Tibial nerve (tissue), 4 donors: ENCODE data around the gene OR11H12. TPM values are rescaled to one million over a fixed set of nuclear protein-coding genes. Genes with fewer than 3 reads are reported as not detected.
"Not testable (repeated sequence)": the region's sequence is repeated elsewhere in the genome, so short reads cannot be mapped to it uniquely, and the experiment has no call there.

Experiments used
- DNase-seq, 2 donors: peaks; one replicate each; pipeline ENCODE4 v3.0.0-alpha.2; 2019; ENCODE audit warnings: low spot score in 2 of 2
- H3K27ac ChIP-seq, 4 donors: fragments of 200-600 bp; sonication (generic) in 3 of 4; one replicate each; pipeline ENCODE4 v1.5.1; 2017 to 2019; ENCODE audit warnings: mild to moderate bottlenecking in 1 of 4
- H3K27me3 ChIP-seq, 2 donors: fragments of 200-600 bp; sonication (generic) in 1 of 2; one replicate each; pipeline versions ENCODE4 v1.5.1 to v1.6.0; 2017 to 2019
- H3K36me3 ChIP-seq, 3 donors: fragments of 200-600 bp; sonication (generic); one replicate each; pipeline ENCODE4 v1.5.1; 2018 to 2019
- H3K4me1 ChIP-seq, 4 donors: fragments of 200-600 bp; sonication (generic) in 3 of 4; one replicate each; pipeline ENCODE4 v1.5.1; 2017 to 2019
- H3K4me3 ChIP-seq, 4 donors: fragments of 200-600 bp; sonication (generic) in 3 of 4; one replicate each; pipeline ENCODE4 v1.5.1; 2017 to 2019; ENCODE audit warnings: mild to moderate bottlenecking in 1 of 4, moderate library complexity in 1 of 4
- H3K9me3 ChIP-seq, 4 donors: fragments of 200-600 bp; sonication (generic) in 3 of 4; one replicate each; pipeline ENCODE4 v1.5.1; 2017 to 2019
- WGBS, 2 donors: methylation state at CpG; one replicate each; pipeline ENCODE4 v1.1.5; 2018; 5-methylcytosine and 5-hydroxymethylcytosine counted together
- small RNA-seq: library from RNA; depleted of rRNA; stranded (forward); fragments of <200 nt; gene quantifications from one replicate; pipeline ENCODE3, GENCODE V24; 2016
- total RNA-seq, 4 donors: library from RNA; depleted of rRNA; stranded (reverse); fragments of >200 nt; gene quantifications; one replicate each; pipeline ENCODE4 v1.1.0, GENCODE V29; 2016

Gene OR11H12, protein sequence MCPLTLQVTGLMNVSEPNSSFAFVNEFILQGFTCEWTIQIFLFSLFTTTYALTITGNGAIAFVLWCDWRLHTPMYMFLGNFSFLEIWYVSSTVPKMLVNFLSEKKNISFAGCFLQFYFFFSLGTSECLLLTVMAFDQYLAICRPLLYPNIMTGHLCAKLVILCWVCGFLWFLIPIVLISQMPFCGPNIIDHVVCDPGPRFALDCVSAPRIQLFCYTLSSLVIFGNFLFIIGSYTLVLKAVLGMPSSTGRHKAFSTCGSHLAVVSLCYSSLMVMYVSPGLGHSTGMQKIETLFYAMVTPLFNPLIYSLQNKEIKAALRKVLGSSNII
- total RNA-seq, result not detected

DNA sequence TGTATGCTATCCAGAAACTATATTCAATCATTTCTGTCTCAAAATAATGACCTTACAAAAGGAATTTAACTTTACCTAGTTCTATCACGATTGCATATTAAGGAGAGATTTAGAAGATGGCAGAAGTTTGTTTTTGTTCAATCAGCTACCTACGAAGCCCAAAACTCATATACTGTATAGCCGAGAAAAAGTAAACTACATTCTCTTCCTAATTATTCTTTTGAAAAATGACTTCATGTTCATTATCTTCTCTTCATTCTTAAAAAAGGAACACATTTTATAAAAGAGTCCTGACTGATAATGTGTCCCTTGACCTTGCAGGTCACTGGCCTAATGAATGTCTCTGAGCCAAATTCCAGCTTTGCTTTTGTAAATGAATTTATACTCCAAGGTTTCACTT, at the start of gene OR11H12:
OR11H12 (plus strand) TSS at position 301 of the 400 bp plus-strand sequence; CDS start at position 301, 0 bp downstream.
- not testable (repeated sequence) for DNase-seq, H3K27me3 ChIP-seq, H3K9me3 ChIP-seq, H3K27ac ChIP-seq, H3K4me1 ChIP-seq, H3K36me3 ChIP-seq, H3K4me3 ChIP-seq
- no CpG with 5 or more reads among the region's 3 CpGs for WGBS, 2 donors

DNA sequence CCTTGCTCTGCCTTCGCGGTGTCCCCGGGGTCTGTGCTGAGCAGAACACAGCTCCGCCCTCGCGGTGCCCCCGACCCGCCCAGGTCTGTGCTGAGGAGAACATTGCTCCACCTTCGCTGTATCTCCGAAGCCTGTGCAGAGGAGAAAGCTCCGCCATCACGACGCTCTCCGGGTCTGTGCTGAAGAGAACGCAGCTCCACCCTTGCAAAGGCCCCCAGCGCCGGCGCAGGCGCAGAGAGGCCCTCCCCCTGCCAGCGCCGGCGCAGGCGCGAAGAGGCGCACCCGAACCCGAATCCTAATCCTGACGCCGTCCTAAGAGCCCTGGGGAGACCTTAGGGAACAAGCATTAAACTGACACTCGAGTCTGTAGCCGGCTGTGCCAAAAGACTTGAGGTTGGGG, 18.0 kb upstream of the OR11H12 start:
- not testable (repeated sequence) for H3K4me3 ChIP-seq, H3K9me3 ChIP-seq, H3K27ac ChIP-seq, H3K4me1 ChIP-seq, H3K27me3 ChIP-seq, DNase-seq, H3K36me3 ChIP-seq
- 65 to 82% methylated on average over 8 to 19 of the region's 31 CpGs for WGBS, 2 donors

DNA sequence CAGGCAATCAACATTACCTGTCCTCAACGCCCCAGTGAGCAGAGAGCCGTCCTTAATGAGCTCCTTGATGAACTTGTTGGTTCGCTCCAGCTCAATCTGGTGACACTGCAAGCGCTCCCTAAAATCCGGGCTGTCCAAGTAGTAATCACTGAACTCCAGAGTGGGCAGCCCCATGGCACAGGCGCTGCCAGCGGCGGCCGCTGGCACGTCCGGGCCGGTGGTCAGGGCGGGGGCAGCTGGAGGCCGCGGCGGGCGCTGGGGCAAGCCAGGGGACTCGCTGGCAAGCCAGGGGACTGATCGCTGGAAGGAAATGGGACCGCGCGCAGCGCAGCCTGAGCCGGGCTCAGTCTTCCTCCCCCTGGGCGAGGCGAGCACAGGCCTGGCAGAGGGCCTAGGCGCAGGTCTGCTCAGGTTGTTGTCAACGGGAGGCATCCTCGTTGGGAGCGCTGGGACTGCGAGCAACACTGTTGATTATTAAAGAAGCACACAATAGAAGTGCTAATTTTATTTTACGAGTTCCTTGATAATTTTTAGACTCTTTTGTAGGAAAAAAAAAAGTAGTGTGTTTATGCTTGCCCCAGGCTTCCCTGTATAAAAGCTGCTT, 25.8 kb downstream of the OR11H12 start:
- no CpG with 5 or more reads among the region's 32 CpGs for WGBS, 2 donors
- not testable (repeated sequence) for H3K4me1 ChIP-seq, H3K27ac ChIP-seq, H3K4me3 ChIP-seq, H3K36me3 ChIP-seq, DNase-seq, H3K9me3 ChIP-seq, H3K27me3 ChIP-seq

DNA sequence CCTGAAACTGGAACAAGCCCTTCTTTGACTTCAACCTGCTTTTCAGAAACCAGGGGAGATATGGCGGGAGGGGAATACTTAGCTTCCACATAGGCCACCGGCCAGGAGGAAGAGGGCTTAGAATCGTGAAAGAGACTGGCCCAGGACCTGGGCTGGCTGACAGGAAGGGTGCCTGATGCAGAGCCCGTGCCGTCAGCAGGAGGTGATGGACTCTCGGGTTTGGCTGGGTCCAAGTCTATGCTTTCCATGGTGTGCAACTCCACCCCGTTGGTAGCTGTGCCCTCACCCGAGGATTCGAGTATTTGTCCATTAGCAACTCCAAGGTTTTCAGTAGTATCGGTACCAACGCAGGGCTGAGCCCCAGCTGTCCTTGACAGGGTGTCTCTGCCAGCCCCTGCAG, 35.1 kb downstream of the OR11H12 start:
- H3K36me3 ChIP-seq, H3K4me3 ChIP-seq, DNase-seq, H3K27me3 ChIP-seq, H3K27ac ChIP-seq, H3K4me1 ChIP-seq, H3K9me3 ChIP-seq: not testable (repeated sequence)
- no CpG with 5 or more reads among the region's 11 CpGs for WGBS, 2 donors

DNA sequence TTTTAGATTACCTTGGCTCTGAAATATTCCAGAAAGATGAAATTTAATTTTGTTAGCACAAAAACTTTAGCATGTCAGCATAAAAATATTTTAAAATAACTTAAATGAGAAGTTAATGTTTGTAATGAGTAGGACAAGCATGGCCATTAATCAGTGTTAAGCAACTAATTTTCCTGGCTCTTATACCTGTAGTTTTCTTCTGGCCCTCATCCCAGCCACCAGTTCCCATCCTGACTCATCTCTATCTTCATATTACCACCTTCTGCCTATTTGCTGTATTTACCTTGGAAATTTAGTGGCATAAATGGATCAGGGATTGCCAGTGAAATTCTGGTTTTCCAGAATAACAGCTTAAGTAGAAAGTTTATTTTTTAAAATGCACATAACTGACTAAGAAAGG, 37.1 kb downstream of the OR11H12 start:
- H3K36me3 ChIP-seq, H3K4me1 ChIP-seq, H3K27ac ChIP-seq, DNase-seq, H3K4me3 ChIP-seq, H3K9me3 ChIP-seq, H3K27me3 ChIP-seq: not testable (repeated sequence)

DNA sequence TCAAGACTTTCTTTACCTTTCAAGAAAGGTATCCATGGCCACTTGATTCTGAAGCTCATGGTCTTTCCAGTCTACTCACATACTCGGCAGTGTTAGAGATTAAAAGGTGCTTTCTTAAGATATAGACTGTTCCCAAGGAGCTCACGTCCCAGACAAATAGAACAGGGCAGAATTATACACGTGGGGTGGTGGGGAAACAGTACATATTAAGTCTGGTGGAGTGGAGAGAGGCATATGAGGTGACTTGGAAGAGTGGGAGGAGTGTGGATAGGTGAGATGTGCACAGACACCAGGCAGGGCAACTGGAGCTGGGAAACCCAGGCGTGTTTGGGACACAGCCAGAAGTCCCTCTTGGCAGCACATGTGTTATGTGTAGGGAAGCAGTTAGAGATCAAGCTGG, 37.9 kb downstream of the OR11H12 start:
- H3K27ac ChIP-seq, H3K4me1 ChIP-seq, H3K27me3 ChIP-seq, H3K36me3 ChIP-seq, H3K9me3 ChIP-seq, DNase-seq, H3K4me3 ChIP-seq: not testable (repeated sequence)
- WGBS, 2 donors, result 23 to 28% methylated on average over 2 to 3 of the region's 4 CpGs

DNA sequence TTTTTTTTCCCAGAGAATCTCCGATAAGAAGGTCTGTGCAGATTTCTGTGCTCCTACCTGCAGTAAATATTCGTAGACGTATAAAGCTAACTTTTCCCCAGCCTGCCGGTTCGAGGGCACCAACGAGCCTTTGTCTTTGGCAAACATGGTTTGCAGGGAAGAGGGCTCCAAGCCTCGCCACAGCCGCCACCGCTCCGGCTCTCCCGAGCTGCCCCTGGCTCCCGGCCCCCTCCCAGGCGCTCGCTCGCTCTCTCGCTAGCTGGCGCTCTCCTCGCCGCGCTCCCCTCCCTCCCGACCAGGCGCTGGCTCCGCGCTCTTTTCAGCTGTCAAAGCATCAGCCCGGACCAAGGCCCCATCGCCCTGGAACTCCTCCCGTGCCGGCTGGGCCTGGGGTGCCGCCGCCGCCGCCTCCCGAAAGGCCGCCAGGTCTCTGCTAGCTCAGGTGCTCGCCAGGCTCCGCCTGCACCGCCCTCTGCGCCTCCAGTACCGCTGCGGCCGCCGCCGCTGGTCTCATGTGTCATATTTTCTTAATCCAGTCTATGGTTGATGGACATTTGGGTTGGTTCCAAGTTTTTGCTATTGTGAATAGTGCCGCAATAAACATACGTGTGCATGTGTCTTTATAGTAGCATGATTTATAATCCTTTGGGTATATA, 45.3 kb downstream of the OR11H12 start:
- DNase-seq, H3K27me3 ChIP-seq, H3K4me1 ChIP-seq, H3K4me3 ChIP-seq, H3K9me3 ChIP-seq, H3K36me3 ChIP-seq, H3K27ac ChIP-seq: not testable (repeated sequence)
- 62 to 83% methylated on average over 15 to 21 of the region's 45 CpGs for WGBS, 2 donors

Small RNA genes within 50 kb of the gene (small RNA-seq; reads per million reads assigned to genes)
- gene CR383656.6 (not detected), gene CR383656.7 (not detected), gene CR383656.9 (not detected)
